Left cardiac atrium (tissue), 4 donors: ENCODE results near the gene DOHH. TPM values are rescaled to one million over a fixed set of nuclear protein-coding genes. Genes with fewer than 3 reads are reported as not detected.

Experiments
- ATAC-seq, 2 donors: fragments of 200-7000 bp; cut with Tn5 transposase; one replicate each; pipeline ENCODE4 v1.9.1; 2020; ENCODE audit warnings: mild to moderate bottlenecking in 2 of 2, moderate library complexity in 2 of 2
- DNase-seq: peaks from one replicate; pipeline ENCODE4 v3.0.0-alpha.2; 2020
- intact Hi-C, 2 donors: fragments of 100-400 bp; cut with DNase I; formaldehyde crosslinking; loops; one replicate each; pipeline versions ENCODE4 v1.14.1 to v1.15.1; 2022 to 2023
- total RNA-seq, 2 donors: library from RNA; stranded (reverse); fragmentation: NEBNext Ultra II Directional; extraction: Animal tissue kit (Norgen Biotek cat#: 25700); gene quantifications; one replicate each; pipeline ENCODE4 v1.2.1, GENCODE V29; 2021
- donor health status: DM: no; HTN: yes; CAD: no.
- donor health status: DM: no; HTN: yes; CAD: no; lungs with severe emphysema.
- donor health status: DM: yes; HTN: yes; CAD: no.
- donor health status: Dilated cardiomyopathy.

The DOHH gene
- total RNA-seq, 2 donors from 2014 or later, result 10.4 to 13.2 TPM

DNA sequence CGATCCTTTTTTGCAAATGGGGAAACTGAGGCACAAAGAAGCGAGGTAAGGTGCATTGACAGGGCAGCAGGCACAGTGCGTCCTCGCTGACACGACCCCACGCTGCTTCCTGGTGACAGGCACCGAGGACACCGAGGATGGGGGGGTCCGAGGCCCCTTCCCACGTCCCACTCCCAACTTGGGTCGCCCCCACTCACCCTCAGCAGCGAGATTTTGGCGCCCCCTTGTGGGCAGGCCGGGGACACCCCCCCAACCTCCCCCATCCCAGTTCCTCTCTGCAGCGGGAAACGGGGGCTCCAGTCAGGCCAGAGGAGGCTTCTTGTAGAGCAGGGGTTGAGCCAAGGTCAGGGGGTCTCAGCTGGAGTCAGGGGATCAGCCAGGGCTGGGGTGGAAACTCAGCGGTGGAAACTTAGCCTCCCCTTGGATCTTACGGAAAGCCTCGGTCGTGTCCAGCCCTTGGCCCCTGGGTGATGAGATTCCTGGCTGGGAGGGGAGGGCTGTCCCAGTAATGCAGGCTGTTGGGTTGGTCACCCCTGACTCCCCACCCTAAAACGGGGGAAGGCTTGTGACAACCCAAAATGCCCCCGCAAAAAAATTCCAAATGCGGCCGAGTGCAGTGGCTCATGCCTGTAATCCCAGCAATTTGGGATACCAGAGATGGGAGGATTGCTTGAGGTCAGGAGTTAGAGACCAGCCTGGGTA lies 28.4 kb downstream of the DOHH start:
- DNase-seq, result no peak
- intact Hi-C loops, result loop anchor here (2.0 to 10.0 kb wide), 2 partner anchors 145 to 247 kb away; partner anchors contain the start of gene CELF5 (in 1 of the 2)
- peak; percentile 54 to 60 for ATAC-seq

- DNase-seq, result no peak
- intact Hi-C loops, result loop anchor here in 1 of 2 donors (10.0 kb wide), 1 partner anchor 246 kb away; the partner anchor contains the start of gene CELF5
- ATAC-seq, result peak in 1 of 2 donors; percentile 3
Measured at GRCh38 chr19:3470500-3471128, 29.9 kb downstream of the DOHH start.

GRCh38 chr19:3469638-3470499 lies 30.6 kb downstream of the DOHH start:
- intact Hi-C loops, result loop anchor here in 1 of 2 donors (10.0 kb wide), 1 partner anchor 245 kb away; the partner anchor contains the start of gene CELF5
- ATAC-seq, result peak in 1 of 2 donors; percentile 7
- DNase-seq, result no peak

GRCh38 chr19:3468211-3468610 lies 32.3 kb downstream of the DOHH start:
- intact Hi-C loops, result no loop called here
- DNase-seq (no peak), ATAC-seq (no peak)

DNA sequence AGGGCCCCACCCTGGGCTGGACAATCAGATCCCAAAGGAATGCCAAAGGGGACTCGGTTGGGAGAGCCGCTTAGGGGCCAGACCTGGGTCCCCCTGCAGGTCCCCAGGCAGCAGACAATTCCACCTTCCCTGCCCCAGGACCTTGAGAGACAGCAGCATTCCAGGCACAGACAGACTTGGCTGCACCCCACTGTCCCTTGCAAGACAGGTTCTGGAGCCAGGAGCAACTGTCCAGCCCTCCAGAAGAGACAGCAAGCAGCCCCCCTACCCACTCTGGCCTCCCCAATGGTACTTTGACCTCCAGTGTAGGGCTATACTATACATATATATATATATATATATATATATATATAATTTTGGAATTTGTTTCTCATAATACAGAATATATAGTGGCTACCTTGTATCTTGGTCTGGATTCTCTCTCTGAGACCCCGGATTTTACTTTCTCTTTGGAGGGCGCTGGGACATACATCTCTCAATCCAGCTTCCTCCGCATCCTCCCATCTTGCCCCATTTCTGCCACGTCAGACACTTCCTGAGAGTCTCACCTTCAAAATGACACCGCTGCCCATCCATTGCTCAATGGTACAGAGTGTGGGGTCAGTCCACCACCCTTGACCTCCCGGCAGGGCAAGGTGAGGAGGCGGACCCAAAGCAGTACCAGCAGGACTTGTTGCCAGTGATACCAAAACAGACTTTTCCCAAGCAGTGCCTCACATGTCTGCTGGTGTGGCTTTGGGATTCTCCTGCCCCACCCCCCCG lies 32.9 kb downstream of the DOHH start:
- DNase-seq, result no peak
- ATAC-seq, result no peak
- intact Hi-C loops, result no loop called here

DNA sequence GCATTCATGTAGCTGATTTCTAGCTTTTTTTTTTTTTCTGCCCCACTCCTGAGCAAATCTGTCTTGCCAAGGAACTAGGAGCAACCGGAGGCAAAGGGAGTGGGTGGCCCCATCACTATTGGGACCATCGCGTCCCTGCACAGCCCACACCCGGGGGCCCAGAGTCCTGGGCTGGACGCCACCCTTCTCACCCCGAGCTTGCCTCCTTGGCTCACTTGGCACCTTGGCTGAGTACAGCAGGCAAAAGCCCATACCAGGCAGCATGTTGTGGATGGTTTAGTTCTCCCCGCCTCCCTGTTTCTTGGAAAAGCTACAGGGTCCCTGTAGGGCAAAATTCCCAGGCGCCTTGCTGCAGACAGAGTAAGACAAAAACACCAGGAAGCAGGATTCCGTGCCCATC lies 33.8 kb downstream of the DOHH start:
- intact Hi-C loops, result no loop called here
- DNase-seq, result no peak
- peak; percentile 11 to 81 for ATAC-seq

DNA sequence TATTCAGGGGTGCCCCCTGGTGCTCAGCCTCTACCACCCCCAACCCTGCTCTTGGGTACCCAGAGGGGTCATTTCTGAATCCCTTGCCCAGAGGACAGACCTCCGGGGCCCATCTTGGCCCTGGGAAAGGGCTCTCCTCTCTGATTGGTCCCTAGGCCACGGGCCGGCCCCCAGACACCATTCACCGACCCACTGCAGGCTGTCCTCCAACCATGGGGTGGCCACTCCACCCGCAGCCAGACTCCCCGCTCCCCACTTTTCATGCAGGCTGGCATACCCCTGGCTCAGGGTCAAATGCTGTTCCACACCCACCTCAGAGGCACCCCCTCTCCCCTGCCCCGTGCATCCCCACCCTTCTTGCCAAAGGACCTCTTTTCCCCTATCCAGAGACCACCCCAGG lies 34.9 kb downstream of the DOHH start:
- no peak for ATAC-seq
- intact Hi-C loops, result no loop called here

GRCh38 chr19:3464587-3465235 lies 35.8 kb downstream of the DOHH start:
- intact Hi-C loops, result no loop called here

More for the DNA sequence above, 34.9 kb downstream of the DOHH start:
- no peak for DNase-seq

GRCh38 chr19:3463714-3464586 lies 36.5 kb downstream of the DOHH start:
- intact Hi-C loops, result no loop called here
- ATAC-seq, result no peak
- DNase-seq, result no peak

More at GRCh38 chr19:3464587-3465235, 35.8 kb downstream of the DOHH start:
- DNase-seq (no peak), ATAC-seq (no peak)

GRCh38 chr19:3462991-3463713 lies 37.3 kb downstream of the DOHH start:
- intact Hi-C loops, result no loop called here
- ATAC-seq, result no peak

GRCh38 chr19:3459965-3460582 lies 40.4 kb downstream of the DOHH start:
- intact Hi-C loops, result no loop called here
- peak in 1 of 2 donors; percentile 3 for ATAC-seq
- DNase-seq, result no peak

More at GRCh38 chr19:3462991-3463713, 37.3 kb downstream of the DOHH start:
- no peak for DNase-seq

- DNase-seq (peak; percentile 94), ATAC-seq (peak; percentile 89 to 90)
- intact Hi-C loops, result no loop called here
Measured at GRCh38 chr19:3459089-3459881, 41.2 kb downstream of the DOHH start.

GRCh38 chr19:3458229-3459088 lies 42.0 kb downstream of the DOHH start:
- intact Hi-C loops, result no loop called here
- DNase-seq (no peak), ATAC-seq (peak in 1 of 2 donors; percentile 0)

- DNase-seq (peak; percentile 48), ATAC-seq (no peak)
- intact Hi-C loops, result no loop called here
Measured at GRCh38 chr19:3457528-3458228, 42.8 kb downstream of the DOHH start.
